Stimulated activated CD4-positive, alpha-beta T cell treated with anti-CD3 and anti-CD28 coated beads, Interleukin-1b, Interleukin-23, amount 100 ng/mL, for 4 hours (primary cell): Measurements from ENCODE around the gene LHFPL2.

Source experiments
- DNase-seq, 2 donors: peaks; one replicate each; pipeline ENCODE4 v3.0.0-alpha.2; 2020; ENCODE audit warnings: low read depth in 2 of 2

Gene LHFPL2

DNA sequence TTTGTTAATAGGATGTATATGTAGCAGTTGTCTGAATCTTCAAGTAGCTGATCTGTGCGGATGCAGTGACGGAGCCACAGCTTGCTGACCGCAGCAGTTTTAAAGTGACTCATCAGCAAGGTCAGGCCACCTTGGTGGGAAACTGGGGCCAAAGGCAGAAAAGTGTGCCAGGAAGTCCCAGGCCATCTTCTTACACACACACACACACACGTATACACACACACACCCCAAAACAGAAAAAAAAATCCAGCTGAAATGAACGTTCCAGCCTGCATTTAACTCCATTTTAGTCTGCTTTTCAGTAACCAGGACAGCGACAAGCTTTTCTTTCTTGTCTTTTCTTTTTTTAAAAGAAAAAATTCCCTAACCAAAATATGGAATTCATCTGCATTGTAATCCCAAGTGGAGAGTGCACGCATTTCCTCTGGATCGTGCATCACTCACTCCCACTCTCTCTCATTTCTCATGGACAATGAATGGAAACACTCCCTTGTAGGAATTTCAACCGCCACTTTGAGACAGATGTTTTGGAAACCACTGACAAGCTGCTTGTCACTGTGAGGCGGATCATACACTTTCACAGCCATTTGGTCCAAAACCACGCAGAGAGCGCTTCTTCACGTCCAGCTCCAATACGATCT, 103.9 kb downstream of the LHFPL2 start:
- no peak for DNase-seq

DNA sequence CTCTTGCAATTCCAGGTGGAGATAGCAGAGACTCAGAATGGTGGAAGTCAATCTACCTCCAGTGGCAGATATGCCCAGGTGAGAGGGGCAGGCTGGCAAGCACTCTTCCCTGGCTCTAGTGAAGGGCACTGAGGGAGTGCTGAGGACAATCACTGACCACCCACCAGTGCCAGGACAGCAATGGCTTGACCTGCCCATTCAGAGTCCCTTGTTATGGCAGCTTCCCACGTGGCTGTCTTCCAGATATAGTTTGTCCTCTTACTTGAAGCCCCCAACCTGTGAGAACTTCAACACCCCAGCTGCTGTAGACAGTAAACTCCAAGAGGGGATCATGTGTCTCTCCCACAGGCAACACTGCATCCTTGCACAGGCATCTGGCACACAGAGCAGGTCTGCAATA, 104.7 kb downstream of the LHFPL2 start:
- DNase-seq, result no peak

DNA sequence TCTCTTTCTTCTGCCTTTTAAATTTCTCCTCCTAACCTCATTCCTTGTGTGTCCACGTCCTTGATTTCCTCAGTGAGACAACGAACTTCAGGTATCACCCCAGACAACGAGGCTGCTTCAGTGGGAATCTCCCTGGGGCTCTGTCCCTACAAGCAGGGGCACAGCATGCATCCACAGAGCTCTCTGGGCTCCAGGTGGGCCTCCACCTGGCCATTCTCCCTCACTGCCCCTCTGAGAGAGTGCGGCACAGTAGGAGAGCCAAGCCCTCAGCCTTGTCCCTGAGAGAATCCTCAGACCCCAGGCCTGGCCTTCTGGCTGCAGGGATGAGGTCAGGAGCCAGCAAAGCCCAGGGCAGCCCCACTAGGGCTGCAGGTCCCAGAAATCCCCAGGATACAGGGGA, 105.3 kb downstream of the LHFPL2 start:
- no peak for DNase-seq

DNA sequence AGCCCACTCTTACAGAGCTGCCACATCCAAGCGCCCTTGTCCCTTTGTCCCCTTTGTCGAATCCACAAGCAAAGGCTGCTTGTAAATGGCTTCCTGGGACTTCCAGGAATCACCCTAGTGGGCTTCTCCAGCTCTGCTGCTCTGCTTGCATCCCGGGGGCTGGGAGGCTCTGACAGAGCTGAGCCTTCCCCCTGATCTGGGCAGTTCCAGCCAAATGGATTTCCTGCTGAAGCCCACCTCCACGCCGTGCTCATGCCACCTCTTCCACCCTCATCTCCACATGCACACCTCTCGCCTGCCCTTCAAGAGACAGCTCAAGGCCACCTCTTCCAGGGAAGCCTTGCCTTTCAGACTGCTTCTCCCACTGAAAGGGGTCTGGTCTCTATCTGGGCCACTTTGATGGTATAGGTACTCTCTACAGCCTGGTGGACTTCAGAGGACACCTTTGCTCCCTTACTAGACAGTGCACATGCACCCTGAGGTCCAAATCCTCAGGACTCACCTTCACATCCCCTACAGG, 106.2 kb downstream of the LHFPL2 start:
- no peak for DNase-seq

- DNase-seq, result no peak
Observed at GRCh38 chr5:78541086-78541654, 107.4 kb downstream of the LHFPL2 start.

DNA sequence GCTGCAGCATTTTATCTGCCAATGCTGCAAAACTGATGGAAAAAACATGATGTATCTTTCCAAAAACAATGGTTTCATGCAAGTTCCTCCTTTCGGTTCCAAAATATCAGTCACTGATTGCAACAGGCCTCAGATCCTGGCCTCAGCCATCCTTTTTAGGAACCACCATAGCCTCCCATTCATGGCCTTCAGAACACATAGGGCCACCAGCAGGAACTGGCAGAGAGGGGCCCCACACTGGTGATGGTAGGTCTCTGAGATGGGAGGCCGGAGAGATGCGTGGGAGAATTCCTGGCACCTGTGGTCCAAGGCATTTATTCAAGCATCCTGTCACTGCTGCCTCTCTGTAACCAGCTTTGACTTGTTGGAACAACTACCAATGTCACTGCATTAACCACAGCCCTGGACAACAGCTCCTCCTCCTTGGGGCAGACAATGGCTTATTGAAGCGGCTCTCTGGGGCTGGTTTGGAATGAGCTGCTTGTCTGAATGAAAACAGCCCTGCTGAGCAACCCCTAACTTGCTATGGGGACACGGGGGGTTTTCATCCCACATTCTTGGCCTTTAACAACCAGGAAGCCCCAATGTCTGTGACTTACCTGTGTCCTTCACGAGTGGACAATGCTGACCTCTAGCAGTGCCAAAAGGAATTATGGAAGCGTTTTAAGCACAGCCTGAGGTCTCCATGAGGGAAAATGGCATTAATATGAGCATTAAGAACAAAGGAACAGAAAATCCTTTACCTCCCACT, 108.1 kb downstream of the LHFPL2 start:
- DNase-seq, result no peak

DNA sequence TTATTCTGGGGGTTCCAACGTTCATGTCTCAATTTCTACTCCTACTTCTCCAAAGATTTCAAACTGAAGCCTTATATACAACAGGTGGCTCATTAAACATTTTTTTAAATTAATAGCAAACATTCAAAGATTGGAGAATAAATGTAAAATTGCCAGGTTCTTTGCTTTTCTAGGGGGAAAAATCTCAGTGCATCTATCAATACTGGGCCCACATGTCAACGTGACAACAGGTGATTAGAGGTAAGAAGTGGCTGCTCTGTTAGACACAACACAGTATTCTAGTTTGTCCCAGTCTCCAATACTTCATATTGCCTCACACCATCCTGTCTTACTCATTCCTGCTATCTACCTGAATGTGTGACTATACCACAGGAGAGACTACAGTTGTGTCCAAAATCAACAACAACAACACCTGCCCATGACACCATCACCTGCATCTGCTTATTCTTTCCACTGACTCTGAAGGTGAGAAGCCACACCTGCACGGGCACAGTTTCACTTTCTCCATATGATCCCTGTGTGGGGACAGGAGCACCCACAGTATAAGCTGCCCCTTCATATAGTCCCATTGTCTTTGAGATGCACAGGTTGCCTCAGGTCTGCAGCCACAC, 110.2 kb downstream of the LHFPL2 start:
- DNase-seq, result no peak

DNA sequence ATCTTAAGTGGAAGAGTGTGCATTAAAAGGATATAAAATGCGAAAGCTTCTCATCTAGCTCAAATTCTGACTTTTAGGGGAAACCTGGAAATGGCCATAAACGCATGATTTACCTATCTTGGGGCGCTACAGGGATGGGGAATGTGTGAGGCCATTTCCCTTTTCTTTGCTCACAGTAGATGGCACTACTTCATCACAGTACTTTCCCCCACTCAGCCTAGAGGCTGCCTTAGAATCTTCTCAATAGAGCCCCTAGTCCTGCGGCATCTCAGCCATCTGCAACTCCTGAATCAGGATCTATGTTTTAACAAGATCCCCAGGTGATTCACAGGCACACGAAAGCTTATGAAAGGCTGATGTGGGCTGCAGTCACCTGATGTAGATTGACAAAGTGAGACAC, 110.8 kb downstream of the LHFPL2 start:
- DNase-seq, result no peak

- no peak for DNase-seq
Observed at GRCh38 chr5:78537411-78537810, 111.2 kb downstream of the LHFPL2 start.

DNA sequence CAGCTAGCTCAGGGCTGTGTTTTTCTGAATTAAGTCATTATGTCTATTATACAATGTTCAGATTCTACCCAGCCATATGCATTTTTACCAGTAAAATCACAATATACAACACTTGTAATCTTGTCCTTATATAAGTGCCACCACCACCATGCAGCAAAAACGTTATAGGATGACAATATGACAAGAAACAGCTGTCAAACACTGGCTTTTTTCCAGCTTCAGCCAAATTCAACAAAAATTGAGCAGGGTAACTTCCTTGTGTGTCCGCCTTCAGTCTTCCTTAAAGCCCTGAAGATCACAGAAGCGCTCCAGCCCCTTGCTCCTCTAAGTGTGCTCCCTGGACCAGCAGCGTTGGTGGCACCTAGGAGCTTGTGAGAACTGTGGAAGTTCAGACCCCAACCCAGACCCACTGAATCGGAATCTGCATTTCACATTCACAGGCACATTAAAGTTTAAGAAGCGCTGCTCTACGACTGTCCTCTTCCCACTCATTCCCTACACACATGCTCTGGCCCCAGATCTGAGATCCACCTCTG, 111.8 kb downstream of the LHFPL2 start:
- no peak for DNase-seq

- no peak for DNase-seq
Observed at GRCh38 chr5:78534905-78535200, 113.7 kb downstream of the LHFPL2 start.

DNA sequence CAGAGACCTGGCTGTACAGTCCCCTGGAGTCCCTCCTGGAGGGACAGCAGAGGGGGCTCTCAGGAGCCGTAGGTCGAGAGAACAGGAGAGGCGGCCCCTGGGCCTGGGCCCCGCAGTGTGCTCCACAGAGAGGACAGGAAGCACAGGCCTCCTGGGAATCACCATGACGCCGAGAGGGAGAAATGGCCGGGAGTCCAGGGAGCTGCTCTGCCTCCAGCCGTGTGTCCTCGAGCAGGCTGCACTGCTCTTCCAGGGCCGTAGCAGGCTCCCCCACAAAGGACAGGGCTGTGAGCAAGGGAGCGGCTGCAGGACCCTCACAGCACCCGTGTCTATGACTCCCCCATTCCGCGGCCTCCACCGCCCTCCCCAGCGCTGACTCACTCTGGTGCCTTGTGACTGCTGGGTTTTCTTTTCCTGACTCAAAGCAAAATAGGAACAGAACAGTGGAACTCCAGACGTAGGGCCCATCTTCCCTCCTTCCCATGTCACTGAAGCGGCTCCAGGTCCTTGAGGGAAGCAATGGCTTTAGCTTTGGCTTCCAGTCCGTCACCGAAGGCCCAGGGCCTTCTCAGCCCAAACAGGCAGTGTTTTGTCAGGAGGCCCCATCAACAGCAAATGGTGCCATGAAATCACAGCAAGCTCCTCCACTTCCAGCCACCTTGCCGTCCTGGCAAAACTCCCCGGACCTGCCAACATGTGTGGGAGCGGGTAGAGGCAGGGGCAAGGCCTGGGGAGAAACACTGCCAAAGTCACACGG, 114.2 kb downstream of the LHFPL2 start:
- DNase-seq, result no peak

DNA sequence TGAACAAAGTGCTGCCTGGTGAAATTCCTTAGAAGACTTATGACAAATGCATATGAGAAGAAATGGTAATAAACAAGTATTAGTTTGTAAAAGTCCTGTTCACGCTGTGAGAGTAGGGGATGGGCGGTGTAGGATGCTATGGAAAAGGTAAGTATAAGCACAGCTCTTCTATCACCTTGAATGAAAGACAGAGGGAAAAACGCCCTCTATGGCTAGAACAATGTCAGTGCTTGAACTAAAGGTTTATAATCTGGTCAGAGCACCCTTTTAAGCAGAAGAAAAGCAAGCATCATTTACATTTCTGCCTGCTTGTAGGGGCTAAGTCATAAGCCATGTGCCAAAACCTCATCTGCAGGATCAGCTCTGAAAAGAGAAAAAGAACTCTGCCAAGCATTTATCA, 115.2 kb downstream of the LHFPL2 start:
- no peak for DNase-seq

DNA sequence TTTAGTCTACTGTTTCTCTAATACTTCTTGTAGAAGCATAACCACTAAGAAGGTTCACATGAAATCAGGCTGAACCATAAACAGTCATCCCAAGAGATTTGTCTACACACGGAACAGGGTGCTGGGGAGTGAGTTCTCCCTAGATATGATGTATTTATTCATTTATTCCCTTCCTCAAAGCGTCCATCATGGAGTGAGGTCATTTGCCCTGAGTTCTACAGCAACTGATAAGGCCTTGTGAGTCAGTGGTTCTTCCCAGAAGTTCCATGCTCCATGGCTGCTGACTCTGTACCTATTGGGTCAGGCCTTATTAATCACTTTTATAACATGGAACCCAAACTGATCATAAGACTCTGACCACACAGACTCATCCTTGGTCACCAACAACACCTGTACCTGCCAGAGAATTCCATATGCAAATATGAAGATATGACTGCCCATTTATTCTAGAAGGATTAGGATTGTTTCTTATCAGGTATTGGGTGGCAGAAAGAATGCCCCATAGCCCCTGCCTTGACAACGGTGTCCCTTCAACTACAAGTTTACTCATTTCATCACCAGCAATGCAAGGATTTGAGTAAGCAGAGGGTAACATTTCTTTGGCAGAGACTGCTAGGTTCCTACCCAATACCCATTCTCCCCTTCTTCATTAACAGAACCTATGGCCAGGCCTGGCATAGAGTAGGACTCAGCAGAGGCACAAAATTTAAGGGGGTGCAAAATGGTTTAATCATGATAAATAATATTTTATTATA, 118.1 kb downstream of the LHFPL2 start:
- DNase-seq, result no peak

GRCh38 chr5:78527925-78528324, 120.6 kb downstream of the LHFPL2 start:
- no peak for DNase-seq

GRCh38 chr5:78527054-78527859, 121.3 kb downstream of the LHFPL2 start:
- DNase-seq, result no peak

- no peak for DNase-seq
Observed at GRCh38 chr5:78526049-78526525, 122.5 kb downstream of the LHFPL2 start.

DNA sequence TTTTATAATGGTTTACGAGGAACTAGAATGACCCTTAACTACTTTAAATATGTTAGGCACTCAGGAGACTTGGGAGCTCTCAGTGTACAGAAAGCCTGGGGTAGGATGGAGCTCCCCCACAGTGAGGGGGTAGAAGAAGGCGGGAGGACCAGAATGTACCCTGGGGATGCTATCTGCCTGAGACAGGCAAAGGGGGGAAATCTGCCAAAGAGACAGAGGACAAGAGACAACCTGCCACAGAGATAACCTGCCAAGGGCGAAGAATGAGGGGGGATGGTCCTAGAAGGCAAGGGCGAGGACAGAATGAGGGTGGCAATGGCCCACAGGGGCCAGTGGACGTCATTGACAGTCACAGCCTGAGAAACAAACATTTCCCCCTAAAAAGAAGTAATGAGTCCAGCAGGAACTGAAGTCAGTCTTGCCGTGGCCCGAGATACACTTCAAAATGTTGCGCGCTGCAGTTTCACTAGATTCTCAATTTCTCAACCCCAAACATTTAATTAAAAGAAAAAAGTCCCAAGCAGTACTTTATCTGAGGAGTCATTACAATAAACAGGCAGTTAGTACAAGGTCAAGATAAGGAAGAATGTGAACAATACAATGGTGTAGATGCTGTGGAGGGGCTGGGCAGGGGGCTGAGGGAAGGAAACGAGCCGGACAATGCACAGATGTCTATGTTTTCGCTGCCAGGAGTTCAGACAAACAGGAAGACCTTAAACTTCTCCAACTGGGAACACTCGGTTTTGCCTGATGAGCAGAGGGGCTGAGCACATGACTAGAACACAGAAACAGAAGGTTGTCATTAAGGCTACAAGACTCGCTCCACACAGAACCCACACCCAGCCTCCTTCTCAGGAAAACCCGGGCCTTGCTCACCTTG, 125.0 kb downstream of the LHFPL2 start:
- no peak for DNase-seq
